HEK293T (cell line): ENCODE measurements around the gene RESP18.

Experiments
- BHLHE40 ChIP-seq: fragments of 450-650 bp; IDR thresholded peaks from 2 replicates; pipeline ENCODE4 v1.6.1; 2016; ENCODE audit warnings: mild to moderate bottlenecking, moderate library complexity, borderline replicate concordance
- ELF4 ChIP-seq: fragments of 450-650 bp; IDR thresholded peaks from 2 replicates; pipeline ENCODE4 v1.6.1; 2017; ENCODE audit warnings: antibody characterized with exemption
- FOXK2 ChIP-seq: fragments of 450-650 bp; IDR thresholded peaks from 2 replicates; pipeline ENCODE4 v1.6.1; 2016; ENCODE audit warnings: mild to moderate bottlenecking
- FOXM1 ChIP-seq: fragments of 450-650 bp; IDR thresholded peaks from 2 replicates; pipeline ENCODE4 v1.6.1; 2017; ENCODE audit warnings: mild to moderate bottlenecking, borderline replicate concordance
- HDGF ChIP-seq: fragments of 450-650 bp; IDR thresholded peaks from 2 replicates; pipeline ENCODE4 v1.6.1; 2017; ENCODE audit warnings: antibody characterized with exemption, borderline replicate concordance
- L3MBTL2 ChIP-seq: fragments of 450-650 bp; conservative IDR thresholded peaks from 2 replicates; pipeline ENCODE4 v1.6.1; 2016; ENCODE audit warnings: mild to moderate bottlenecking
- LEF1 ChIP-seq: fragments of 450-650 bp; IDR thresholded peaks from 2 replicates; pipeline ENCODE4 v1.6.1; 2017; ENCODE audit warnings: mild to moderate bottlenecking, borderline replicate concordance
- NFRKB ChIP-seq: fragments of 450-650 bp; IDR thresholded peaks from 2 replicates; pipeline ENCODE4 v1.6.1; 2016; ENCODE audit warnings: mild to moderate bottlenecking, moderate library complexity
- SP1 ChIP-seq: fragments of 450-650 bp; IDR thresholded peaks from 2 replicates; pipeline ENCODE4 v1.6.1; 2017
- SUZ12 ChIP-seq: fragments of 450-650 bp; IDR thresholded peaks from 2 replicates; pipeline ENCODE4 v1.6.1; 2016; ENCODE audit warnings: mild to moderate bottlenecking
- TARDBP ChIP-seq: fragments of 450-650 bp; IDR thresholded peaks from 2 replicates; pipeline ENCODE4 v1.6.1; 2016

- TF ChIP-seq L3MBTL2: no peak
- no peak for TF ChIP-seq TARDBP
- TF ChIP-seq FOXM1: no peak
- no peak for TF ChIP-seq HDGF
- no peak for TF ChIP-seq SP1
- TF ChIP-seq SUZ12: no peak
- TF ChIP-seq NFRKB: no peak
- TF ChIP-seq ELF4: no peak
- TF ChIP-seq BHLHE40: no peak
- no peak for TF ChIP-seq FOXK2
- TF ChIP-seq LEF1: no peak
These were observed 30.1 kb downstream of the RESP18 start for GRCh38 chr2:219302412-219302968.
